Cardiac muscle cell (in vitro differentiated cells and primary cell): Measurements from ENCODE around the gene LRIG3. TPM values are rescaled to one million over a fixed set of nuclear protein-coding genes. Genes with fewer than 3 reads are reported as not detected.

Experiments used
- DNase-seq, 2 donors: peaks; one replicate each; pipeline versions ENCODE4 v3.0.0 to v3.0.0-alpha.2; 2010 to 2017; ENCODE audit warnings: low read depth in 1 of 2, low spot score in 1 of 2
- H3K27ac ChIP-seq: fragments of 200-600 bp; sonication (generic); 2 replicates; pipeline ENCODE4 v1.5.1; 2016
- H3K27me3 ChIP-seq: fragments of 200-600 bp; sonication (generic); 2 replicates; pipeline ENCODE4 v1.6.0; 2016; ENCODE audit warnings: control low read depth
- H3K36me3 ChIP-seq: fragments of 200-600 bp; sonication (generic); 2 replicates; pipeline ENCODE4 v1.5.1; 2016; ENCODE audit warnings: control low read depth
- H3K4me1 ChIP-seq: fragments of 200-600 bp; sonication (generic); 2 replicates; pipeline ENCODE4 v1.8.1; 2017; ENCODE audit warnings: low read depth, mild to moderate bottlenecking, mixed run types
- H3K4me3 ChIP-seq: fragments of 200-600 bp; sonication (generic); 2 replicates; pipeline ENCODE4 v1.5.1; 2016; ENCODE audit warnings: mild to moderate bottlenecking
- H3K9me3 ChIP-seq: fragments of 200-600 bp; sonication (generic); 2 replicates; pipeline ENCODE4 v1.5.1; 2017; ENCODE audit warnings: low read depth, mild to moderate bottlenecking, control low read depth
- CTCF ChIP-seq: IDR thresholded peaks from 2 replicates; pipeline ENCODE4 v1.5.1; 2012; ENCODE audit warnings: low read depth, mild to moderate bottlenecking, low read length
- polyA plus RNA-seq: library from polyadenylated mRNA; unstranded; fragments of >200 nt; fragmentation: Nextera tagmentation; extraction: Ambion mirVana; gene quantifications from 2 replicates; pipeline ENCODE4 v1.2.1, GENCODE V29; 2016
- total RNA-seq: library from RNA; depleted of rRNA; stranded (reverse); fragments of >200 nt; gene quantifications from 2 replicates; pipeline ENCODE4 v1.2.3, GENCODE V29; 2016

LRIG3 gene
- total and polyA plus RNA-seq, 2 experiments from 2014 or later: 8.5 to 24.2 TPM

- Histone ChIP-seq H3K9me3 (no peaks in the 10 kb centered on the region), H3K4me1 (no peaks in the 10 kb centered on the region), H3K27ac (no peak overlapping the region), H3K36me3 (peaks cover 54% of the 10 kb centered on the region), H3K4me3 (no peak overlapping the region), H3K27me3 (no peaks in the 10 kb centered on the region)
- TF ChIP-seq CTCF: no peak
- no peak for DNase-seq
Observed at GRCh38 chr12:58873496-58873895, 46.8 kb downstream of the LRIG3 start.

DNA sequence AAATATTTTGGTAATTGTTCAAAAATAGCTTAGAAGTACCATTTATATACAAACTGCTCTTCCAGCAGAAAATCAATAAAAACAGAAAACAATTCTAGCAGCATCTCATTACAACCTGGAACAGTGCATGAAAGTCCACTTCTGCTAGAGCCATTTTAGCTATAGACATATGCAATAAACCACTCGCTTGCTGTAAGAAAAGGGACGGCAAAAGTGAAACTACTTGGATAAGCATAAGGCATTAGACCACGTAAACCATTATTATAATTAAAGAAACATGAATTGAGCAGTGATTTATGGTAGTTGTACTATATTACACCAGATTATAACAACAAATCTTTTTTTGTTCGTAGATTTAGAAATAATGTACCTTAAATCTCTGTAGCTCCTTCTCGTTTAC is 48.7 kb downstream of the LRIG3 start:
- H3K4me3 ChIP-seq: no peak overlapping the region
- TF ChIP-seq CTCF: no peak
- peaks cover 35% of the 10 kb centered on the region for H3K36me3 ChIP-seq

DNA sequence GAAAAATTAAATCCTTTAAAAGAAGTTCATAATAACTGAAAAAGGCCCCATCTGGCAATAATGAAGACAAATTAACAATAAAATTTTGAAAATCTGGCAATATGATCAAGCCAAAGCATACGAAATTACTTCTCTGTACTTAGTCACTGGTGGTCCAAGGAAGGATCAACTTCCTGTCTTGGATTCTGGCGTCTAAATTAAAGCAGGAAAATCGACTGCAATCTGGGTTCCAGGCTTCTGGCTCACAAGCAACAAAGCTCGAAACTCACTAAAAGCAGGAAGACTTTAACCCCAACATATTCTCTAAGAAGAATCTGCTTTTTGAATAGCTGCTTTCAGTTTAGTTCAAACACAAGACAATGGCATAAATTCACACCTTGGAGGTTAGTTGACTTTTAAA is 49.7 kb downstream of the LRIG3 start:
- H3K9me3 ChIP-seq: no peaks in the 10 kb centered on the region
- no peaks in the 10 kb centered on the region for H3K4me1 ChIP-seq
- DNase-seq: no peak
- H3K27me3 ChIP-seq: no peaks in the 10 kb centered on the region
- TF ChIP-seq CTCF: no peak
- H3K4me3 ChIP-seq: no peak overlapping the region
- H3K36me3 ChIP-seq: peaks cover 27% of the 10 kb centered on the region
- no peak overlapping the region for H3K27ac ChIP-seq

More for the DNA sequence above, 48.7 kb downstream of the LRIG3 start:
- Histone ChIP-seq H3K27ac (no peak overlapping the region), H3K4me1 (no peaks in the 10 kb centered on the region), H3K27me3 (no peaks in the 10 kb centered on the region), H3K9me3 (no peaks in the 10 kb centered on the region)
- no peak for DNase-seq

GRCh38 chr12:58860788-58861240 is 59.5 kb downstream of the LRIG3 start:
- H3K27me3 ChIP-seq: no peaks in the 10 kb centered on the region
- no peaks in the 10 kb centered on the region for H3K36me3 ChIP-seq
- no peak for TF ChIP-seq CTCF
- peaks cover 9% of the 10 kb centered on the region for H3K4me1 ChIP-seq
- H3K4me3 ChIP-seq: no peak overlapping the region
- no peak overlapping the region for H3K27ac ChIP-seq
- DNase-seq: no peak
- H3K9me3 ChIP-seq: no peaks in the 10 kb centered on the region

GRCh38 chr12:58860056-58860787 is 60.1 kb downstream of the LRIG3 start:
- no peak for DNase-seq
- H3K27me3 ChIP-seq: no peaks in the 10 kb centered on the region
- no peaks in the 10 kb centered on the region for H3K36me3 ChIP-seq
- H3K4me1 ChIP-seq: peaks cover 9% of the 10 kb centered on the region
- H3K27ac ChIP-seq: no peak overlapping the region
- H3K9me3 ChIP-seq: no peaks in the 10 kb centered on the region
- H3K4me3 ChIP-seq: no peak overlapping the region
- TF ChIP-seq CTCF: no peak
